GM12891 (cell line): ENCODE results near the gene ARL4D.

Source experiments
- PAX5 ChIP-seq: IDR thresholded peaks from 2 replicates; pipeline ENCODE4 v1.6.1; 2011; ENCODE audit warnings: low read length, moderate library complexity, mild to moderate bottlenecking; ENCODE audit not compliant: insufficient read depth, severe bottlenecking
- POLR2A ChIP-seq: IDR thresholded peaks from 2 replicates; pipeline ENCODE4 v1.6.1; 2011; ENCODE audit warnings: low read depth, low read length, control low read depth
- POLR2AphosphoS5 ChIP-seq: IDR thresholded peaks from 2 replicates; pipeline ENCODE4 v1.6.1; 2011; ENCODE audit warnings: low read depth, low read length, control low read depth
- POU2F2 ChIP-seq: IDR thresholded peaks from 2 replicates; pipeline ENCODE4 v1.6.1; 2011; ENCODE audit warnings: low read depth, mild to moderate bottlenecking, control low read depth, low read length, moderate library complexity
- SPI1 ChIP-seq: IDR thresholded peaks from 2 replicates; pipeline ENCODE4 v1.6.1; 2011; ENCODE audit warnings: low read depth, low read length, control low read depth
- TAF1 ChIP-seq: IDR thresholded peaks from 2 replicates; pipeline ENCODE4 v1.6.1; 2011; ENCODE audit warnings: low read depth, low read length, control low read depth

GRCh38 chr17:43352579-43353331, 46.0 kb upstream of the ARL4D start:
- TF ChIP-seq POLR2AphosphoS5 = no peak
- TF ChIP-seq POLR2A = no peak
- no peak for TF ChIP-seq TAF1
- TF ChIP-seq PAX5 = no peak
- TF ChIP-seq POU2F2 = no peak
- no peak for TF ChIP-seq SPI1
